ENCODE data around the gene HSPBAP1. TPM values are rescaled to one million over a fixed set of nuclear protein-coding genes. Genes with fewer than 3 reads are reported as not detected.
"Not testable (repeated sequence)": the region's sequence is repeated elsewhere in the genome, so short reads cannot be mapped to it uniquely, and the experiment has no call there.

HSPBAP1 gene
- total RNA-seq, 1 experiment from 2014 or later = 6.4 TPM

GRCh38 chr3:122739172-122739571 lies 54.5 kb downstream of the HSPBAP1 start:
- no peak overlapping the region for H3K4me2 ChIP-seq (ENCODE audit: low read length)
- H2AFZ ChIP-seq (ENCODE audit: low read length) = no peak overlapping the region
- H3K9me2 ChIP-seq (replicated peaks; ENCODE audit: low read length) = no peaks in the 10 kb centered on the region
- ATAC-seq = no peak
- POLR2A ChIA-PET (ENCODE audit: unreplicated experiment) = no interaction called here
- H3K9ac ChIP-seq (ENCODE audit: low read length) = no peak overlapping the region
- H3K79me2 ChIP-seq (ENCODE audit: low read length) = no peaks in the 10 kb centered on the region
- BruUV-seq (replicated peaks) = no TSS peak
- no peak for DNase-seq
- peaks cover 9% of the 10 kb centered on the region; the same call in 1 of the 2 replicates for H3K36me3 ChIP-seq (ENCODE audit: low read depth, low read length)
- CTCF ChIA-PET = interaction anchor here (0.6 kb wide), 1 partner anchor 48 kb away, joined by 3 read pairs; no protein-coding TSS in a partner anchor
- no peaks in the 10 kb centered on the region for H3K9me3 ChIP-seq (ENCODE audit: low read length)
- H3K27ac ChIP-seq (ENCODE audit: low read length) = no peak overlapping the region
- H3K4me3 ChIP-seq (ENCODE audit: low read length) = no peak overlapping the region
- H3F3A ChIP-seq (ENCODE audit: low read length, unreplicated experiment) = no peaks in the 10 kb centered on the region
- TF ChIP-seq CTCF (conservative IDR thresholded peaks at IDR 0.05; ENCODE audit: low read depth, low read length) (no peak), EZH2phosphoT487 (IDR thresholded peaks at IDR 0.05; ENCODE audit: borderline replicate concordance, low read length) (no peak), EZH2 (IDR thresholded peaks at IDR 0.05; ENCODE audit: low read length, unreplicated experiment) (no peak)
- no peaks in the 10 kb centered on the region for H4K20me1 ChIP-seq (ENCODE audit: low read length)
- intact Hi-C loops (cut with micrococcal nuclease) = no loop called here
- H3K27me3 ChIP-seq (ENCODE audit: low read length) = no peaks in the 10 kb centered on the region
- no peaks in the 10 kb centered on the region for H3K4me1 ChIP-seq (ENCODE audit: insufficient read depth, low read length)

GRCh38 chr3:122732682-122733525 lies 60.7 kb downstream of the HSPBAP1 start:
- H3K27ac ChIP-seq (ENCODE audit: low read length); POLR2A ChIA-PET (ENCODE audit: unreplicated experiment); ATAC-seq; H3K27me3 ChIP-seq (ENCODE audit: low read length); H3K9ac ChIP-seq (ENCODE audit: low read length); DNase-seq; H4K20me1 ChIP-seq (ENCODE audit: low read length); H3K4me1 ChIP-seq (ENCODE audit: insufficient read depth, low read length); CTCF ChIA-PET; H3K36me3 ChIP-seq (ENCODE audit: low read depth, low read length); H3F3A ChIP-seq (ENCODE audit: low read length, unreplicated experiment); H3K4me3 ChIP-seq (ENCODE audit: low read length); BruUV-seq (replicated peaks); H3K4me2 ChIP-seq (ENCODE audit: low read length); H3K9me2 ChIP-seq (replicated peaks; ENCODE audit: low read length); H2AFZ ChIP-seq (ENCODE audit: low read length); H3K9me3 ChIP-seq (ENCODE audit: low read length); H3K79me2 ChIP-seq (ENCODE audit: low read length); intact Hi-C loops (cut with micrococcal nuclease): not testable (repeated sequence)

- no peak for TF ChIP-seq CTCF (conservative IDR thresholded peaks at IDR 0.05; ENCODE audit: low read depth, low read length)
- TF ChIP-seq EZH2 (IDR thresholded peaks at IDR 0.05; ENCODE audit: low read length, unreplicated experiment) = no peak
- TF ChIP-seq EZH2phosphoT487 (IDR thresholded peaks at IDR 0.05; ENCODE audit: borderline replicate concordance, low read length) = no peak
- DNase-seq (no peak), ATAC-seq (no peak)
- H3K4me3 ChIP-seq (ENCODE audit: low read length) = no peak overlapping the region
- no peaks in the 10 kb centered on the region for H3F3A ChIP-seq (ENCODE audit: low read length, unreplicated experiment)
- no peak overlapping the region for H3K27ac ChIP-seq (ENCODE audit: low read length)
- no peaks in the 10 kb centered on the region for H3K9me2 ChIP-seq (replicated peaks; ENCODE audit: low read length)
- no peak overlapping the region for H3K9ac ChIP-seq (ENCODE audit: low read length)
- no peaks in the 10 kb centered on the region for H3K4me1 ChIP-seq (ENCODE audit: insufficient read depth, low read length)
- H4K20me1 ChIP-seq (ENCODE audit: low read length) = no peaks in the 10 kb centered on the region
- intact Hi-C loops (cut with micrococcal nuclease) = no loop called here
- ChIA-PET POLR2A (ENCODE audit: unreplicated experiment) (no interaction called here), CTCF (no interaction called here)
- H2AFZ ChIP-seq (ENCODE audit: low read length) = no peak overlapping the region
- no peak overlapping the region for H3K4me2 ChIP-seq (ENCODE audit: low read length)
- no TSS peak for BruUV-seq (replicated peaks)
- H3K79me2 ChIP-seq (ENCODE audit: low read length) = no peaks in the 10 kb centered on the region
- H3K9me3 ChIP-seq (ENCODE audit: low read length) = no peaks in the 10 kb centered on the region
- H3K27me3 ChIP-seq (ENCODE audit: low read length) = no peaks in the 10 kb centered on the region
- H3K36me3 ChIP-seq (ENCODE audit: low read depth, low read length) = no peaks in the 10 kb centered on the region
Observed at GRCh38 chr3:122730240-122730639, 63.4 kb downstream of the HSPBAP1 start.

Data from PC-3 (cell line).